Epithelial cell of prostate (primary cell): ENCODE data around the gene RPS6KB2.

Experiments used
- DNase-seq: peaks from one replicate; pipeline ENCODE4 v3.0.0-alpha.2; 2011; ENCODE audit warnings: low read depth, low spot score
- H3K27ac ChIP-seq: fragments of 450-650 bp; 2 replicates; pipeline ENCODE4 v1.5.1; 2017; ENCODE audit warnings: mild to moderate bottlenecking

Gene RPS6KB2

DNA sequence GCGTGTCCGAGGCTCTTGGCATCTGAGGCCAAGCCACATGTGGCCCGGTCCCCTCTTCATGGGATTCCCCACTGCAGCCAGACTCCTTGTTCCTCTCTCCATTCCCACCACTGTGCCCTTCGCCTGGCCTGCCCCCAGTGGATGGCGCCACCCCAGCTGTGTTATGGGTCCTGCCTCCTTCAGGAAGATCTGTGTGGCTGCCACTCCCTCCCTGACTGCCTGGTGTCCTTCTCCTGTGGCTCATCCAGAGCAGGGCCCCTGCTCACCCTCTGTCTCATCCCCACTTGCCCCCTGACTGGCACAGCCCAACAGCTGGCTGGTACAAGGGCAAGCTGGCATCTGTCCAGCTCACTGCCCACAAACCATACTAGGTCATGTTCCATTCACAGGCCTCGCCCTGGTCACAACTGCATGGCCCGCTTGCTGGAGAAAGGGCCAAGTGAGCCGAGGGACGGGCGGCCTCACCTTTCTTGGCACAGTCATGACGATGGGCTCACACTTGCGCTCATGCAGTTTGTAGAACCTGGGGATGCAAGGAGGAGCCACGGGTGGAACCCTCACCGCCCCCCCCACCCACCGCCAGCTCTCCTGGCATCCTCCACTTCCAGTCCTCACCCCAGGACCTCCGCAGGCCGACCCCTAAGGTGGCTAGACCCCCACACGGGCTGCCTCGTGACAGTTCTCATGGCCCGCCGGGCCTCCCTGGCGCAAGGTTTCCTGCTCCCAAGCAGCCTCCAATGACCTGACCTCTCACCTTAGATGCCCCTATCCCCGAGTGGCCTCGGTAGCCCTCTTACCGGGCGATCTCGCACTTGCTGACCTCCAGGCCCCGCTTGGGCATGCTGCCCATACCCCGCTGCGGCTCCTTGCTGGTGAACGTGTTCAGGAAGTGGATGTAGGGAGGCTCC, 11.3 kb downstream of the RPS6KB2 start:
- DNase-seq: no peak
- no peak overlapping the region for H3K27ac ChIP-seq

DNA sequence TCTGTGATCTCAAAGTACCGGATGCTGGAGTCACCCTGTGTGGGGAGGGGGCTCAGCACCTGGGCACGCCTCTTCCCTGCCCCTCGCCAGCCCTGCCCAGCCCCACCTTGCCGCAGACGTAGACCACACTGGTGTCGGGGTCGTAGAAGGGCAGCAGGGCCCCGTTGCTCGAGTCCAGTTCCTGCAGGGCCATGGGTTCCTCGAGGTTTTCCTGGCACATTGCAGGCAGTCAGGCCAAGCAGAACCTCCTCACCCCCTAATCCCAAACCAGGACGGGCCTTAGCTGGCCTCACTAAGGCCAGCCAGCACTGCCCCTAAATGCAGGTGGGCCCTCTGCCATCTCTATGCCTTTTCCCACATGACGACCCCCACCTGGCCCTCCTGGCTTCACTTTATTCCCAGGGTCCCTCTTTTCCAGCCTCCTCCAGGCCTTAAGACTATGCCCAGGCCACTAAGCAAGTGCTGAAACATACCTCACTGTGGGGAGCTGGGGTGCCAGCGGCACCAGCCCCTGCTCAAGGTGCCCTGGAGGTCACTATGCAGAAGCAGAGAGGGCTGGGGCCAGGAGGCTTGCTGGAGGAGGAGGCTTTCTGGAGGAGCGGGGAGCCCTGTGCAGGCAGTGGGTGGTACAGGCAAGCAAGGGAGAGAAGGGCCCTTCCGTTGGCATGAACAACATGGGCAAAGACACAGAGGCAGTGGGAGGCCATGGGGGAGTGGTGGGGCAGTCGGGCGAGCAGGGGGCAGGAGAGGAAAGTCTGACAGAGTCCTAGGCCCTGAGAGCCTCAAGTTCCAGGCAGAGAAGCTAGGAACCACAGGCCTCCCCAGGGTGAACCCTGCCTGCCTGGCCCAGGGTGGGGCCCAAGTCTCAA, 12.2 kb downstream of the RPS6KB2 start:
- no peak for DNase-seq
- H3K27ac ChIP-seq: no peak overlapping the region

DNA sequence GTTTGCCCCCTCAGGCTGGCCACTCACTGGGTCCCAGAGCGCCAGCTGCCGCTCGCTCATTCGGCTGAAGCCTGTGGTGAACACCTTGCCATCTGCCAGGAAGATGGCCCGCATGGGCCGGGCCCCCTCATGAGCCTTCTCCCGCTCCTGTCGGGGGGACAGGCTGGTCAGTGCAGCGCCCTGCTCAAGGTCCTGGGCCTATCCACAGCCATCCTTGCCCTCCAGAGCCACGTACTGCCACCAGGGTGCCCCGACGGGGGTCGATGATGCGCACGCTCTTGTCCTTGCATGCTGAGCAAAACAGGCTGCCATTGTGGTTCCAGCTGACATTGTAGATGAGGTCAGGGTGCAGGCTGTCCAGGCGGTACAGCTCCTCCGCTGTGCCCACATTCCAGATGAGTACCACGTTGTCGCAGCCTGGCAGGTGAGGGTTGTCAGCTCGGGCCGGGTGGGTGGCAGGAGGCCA, 12.8 kb downstream of the RPS6KB2 start:
- no peak for DNase-seq
- no peak overlapping the region for H3K27ac ChIP-seq

DNA sequence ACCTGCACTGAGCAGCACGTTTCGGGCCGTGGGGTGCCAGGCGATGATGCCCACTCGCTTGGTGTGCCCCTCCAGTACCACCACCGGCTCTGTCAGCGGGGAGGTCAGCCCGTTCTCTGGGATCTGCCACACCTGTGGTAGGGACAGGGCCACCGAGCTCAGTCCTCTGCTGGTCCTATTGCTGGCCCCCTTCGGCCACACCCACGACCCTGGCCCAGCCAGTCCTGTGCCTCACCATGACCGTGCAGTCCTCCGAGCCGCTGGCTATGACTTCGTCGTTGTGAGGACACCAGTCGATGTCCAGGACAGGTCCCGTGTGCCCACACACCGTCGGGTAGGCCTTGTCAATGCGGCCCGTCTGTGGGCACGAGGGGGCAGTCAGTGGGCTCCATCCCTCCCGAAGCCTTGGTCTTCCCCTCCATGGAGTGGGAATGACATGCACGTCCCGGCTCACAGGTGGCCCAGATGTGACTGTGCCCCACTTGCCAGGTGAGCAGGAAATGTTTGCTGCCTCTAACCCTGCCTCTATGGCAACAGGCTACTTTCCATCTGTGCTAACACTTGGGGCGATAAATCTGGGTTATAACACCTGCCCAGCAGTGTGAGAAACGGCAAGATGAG, 13.5 kb downstream of the RPS6KB2 start:
- no peak overlapping the region for H3K27ac ChIP-seq
- no peak for DNase-seq

DNA sequence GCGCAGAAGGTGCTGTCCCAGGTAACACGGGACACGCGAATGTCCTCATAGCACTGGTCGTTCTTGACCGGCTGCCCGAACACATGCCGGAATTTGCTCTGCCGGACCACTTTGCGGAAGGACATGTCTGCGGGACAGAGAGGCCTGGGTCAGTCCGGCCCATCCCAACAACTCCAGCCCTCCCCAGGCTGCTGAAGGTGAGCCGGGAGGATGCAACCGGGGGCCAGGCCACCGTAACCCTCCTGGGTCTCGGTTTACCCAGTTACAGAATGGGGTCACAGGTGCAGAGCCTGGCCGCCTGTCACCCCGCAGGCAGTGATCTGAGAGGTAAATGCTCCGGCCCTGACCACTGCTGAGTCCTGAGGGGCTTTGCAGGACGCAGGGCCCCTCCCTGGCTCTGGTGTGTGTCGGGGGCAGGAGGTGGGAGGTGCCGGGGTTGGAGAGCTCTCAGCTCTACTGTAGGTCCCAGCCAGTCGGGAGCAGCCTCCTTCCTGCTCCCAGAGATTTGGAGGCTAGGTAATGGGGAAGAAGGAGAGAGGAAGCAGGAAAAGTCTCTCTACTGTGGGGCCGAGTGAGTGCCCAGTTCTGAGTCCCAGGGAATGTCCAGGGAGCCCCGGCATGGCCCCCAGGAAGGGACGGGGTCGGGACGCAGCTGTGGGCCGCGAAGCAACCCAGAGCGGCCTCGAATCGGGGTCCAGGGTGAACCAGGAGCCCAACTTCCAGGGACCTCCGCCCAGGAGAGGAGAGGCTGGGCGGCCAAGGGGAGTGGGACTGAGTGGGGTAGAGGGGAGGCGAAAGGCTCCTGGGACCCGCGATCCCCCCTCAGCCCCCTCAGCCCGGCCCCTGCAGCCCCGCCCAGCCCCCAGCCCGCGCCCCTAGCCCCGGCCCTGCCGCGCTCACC, 14.5 kb downstream of the RPS6KB2 start:
- peak overlapping the region; percentile 69 for H3K27ac ChIP-seq
- DNase-seq: no peak

DNA sequence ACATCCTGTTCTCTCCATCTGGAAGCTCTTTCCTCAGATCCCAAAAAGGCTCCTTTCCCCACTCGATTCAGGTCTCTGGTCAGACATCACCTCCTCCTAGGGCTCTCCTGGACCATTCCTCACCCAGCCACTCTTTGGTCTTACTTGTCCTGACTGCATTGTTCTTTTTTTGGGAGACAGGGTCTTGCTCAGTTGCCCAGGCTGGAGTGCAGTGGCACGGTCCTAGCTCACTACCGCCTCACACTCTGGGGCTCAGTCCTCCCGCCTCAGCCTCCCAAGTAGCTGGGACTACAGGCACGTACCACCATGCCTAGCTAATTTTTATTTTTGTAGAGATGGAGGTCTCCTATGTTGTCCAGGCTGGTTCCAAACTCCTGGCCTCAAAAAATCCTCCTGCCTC, 17.2 kb downstream of the RPS6KB2 start:
- no peak for DNase-seq
- no peak overlapping the region for H3K27ac ChIP-seq

DNA sequence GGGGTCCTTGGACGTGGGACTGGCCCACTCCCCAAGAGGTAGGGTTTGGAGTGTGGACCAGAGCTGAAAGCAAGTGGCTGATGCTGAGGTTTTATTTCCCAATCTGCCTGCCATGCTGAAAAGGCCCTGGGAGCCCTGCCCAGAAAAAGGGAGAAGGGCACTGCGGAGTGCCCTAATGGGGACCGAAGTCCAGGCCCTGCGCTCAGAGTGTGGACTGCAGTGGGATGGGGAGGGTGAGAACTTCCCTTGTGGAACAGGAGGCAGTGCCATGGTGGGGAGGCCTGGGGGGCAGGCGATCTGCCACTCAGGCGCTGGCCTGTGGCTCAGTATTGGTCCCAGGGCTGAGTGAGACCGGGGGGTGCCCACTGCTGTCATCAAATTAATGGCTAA, 19.9 kb downstream of the RPS6KB2 start:
- no peak for DNase-seq
- no peak overlapping the region for H3K27ac ChIP-seq

DNA sequence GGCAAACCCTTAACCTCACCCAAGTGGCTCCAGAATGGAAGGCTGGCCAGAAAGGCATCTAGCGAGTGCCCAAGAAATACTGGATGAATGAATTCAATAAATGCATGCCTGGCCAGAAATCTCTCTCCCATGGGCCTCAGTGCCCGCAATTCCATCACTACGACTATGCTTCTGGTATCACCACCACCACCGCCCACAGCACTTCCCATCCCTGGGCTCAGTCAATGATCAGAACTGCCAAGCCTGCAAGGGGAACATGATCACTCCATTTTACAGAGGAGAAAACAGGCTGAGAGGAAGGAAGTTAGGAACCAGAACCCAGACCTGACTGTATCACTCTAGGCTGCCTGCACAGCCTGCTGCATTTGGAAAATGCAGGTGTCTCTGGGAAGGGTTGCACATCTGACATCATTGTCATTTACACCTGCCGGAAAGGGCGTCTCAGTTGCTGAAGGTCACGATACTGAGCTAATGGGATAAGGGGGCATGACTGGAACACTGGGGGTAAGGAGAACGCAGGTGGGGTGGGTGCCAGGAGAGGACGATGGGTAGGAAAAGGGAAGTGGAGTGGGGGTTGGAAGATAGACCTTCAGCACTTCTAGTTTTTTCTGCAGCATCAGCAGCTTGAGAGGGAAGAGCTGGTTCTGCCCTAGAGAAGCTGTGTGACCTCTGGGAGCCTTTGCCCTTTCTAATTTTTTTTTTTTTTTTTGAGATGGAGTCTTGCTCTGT, 21.0 kb downstream of the RPS6KB2 start:
- DNase-seq: no peak
- H3K27ac ChIP-seq: no peak overlapping the region

DNA sequence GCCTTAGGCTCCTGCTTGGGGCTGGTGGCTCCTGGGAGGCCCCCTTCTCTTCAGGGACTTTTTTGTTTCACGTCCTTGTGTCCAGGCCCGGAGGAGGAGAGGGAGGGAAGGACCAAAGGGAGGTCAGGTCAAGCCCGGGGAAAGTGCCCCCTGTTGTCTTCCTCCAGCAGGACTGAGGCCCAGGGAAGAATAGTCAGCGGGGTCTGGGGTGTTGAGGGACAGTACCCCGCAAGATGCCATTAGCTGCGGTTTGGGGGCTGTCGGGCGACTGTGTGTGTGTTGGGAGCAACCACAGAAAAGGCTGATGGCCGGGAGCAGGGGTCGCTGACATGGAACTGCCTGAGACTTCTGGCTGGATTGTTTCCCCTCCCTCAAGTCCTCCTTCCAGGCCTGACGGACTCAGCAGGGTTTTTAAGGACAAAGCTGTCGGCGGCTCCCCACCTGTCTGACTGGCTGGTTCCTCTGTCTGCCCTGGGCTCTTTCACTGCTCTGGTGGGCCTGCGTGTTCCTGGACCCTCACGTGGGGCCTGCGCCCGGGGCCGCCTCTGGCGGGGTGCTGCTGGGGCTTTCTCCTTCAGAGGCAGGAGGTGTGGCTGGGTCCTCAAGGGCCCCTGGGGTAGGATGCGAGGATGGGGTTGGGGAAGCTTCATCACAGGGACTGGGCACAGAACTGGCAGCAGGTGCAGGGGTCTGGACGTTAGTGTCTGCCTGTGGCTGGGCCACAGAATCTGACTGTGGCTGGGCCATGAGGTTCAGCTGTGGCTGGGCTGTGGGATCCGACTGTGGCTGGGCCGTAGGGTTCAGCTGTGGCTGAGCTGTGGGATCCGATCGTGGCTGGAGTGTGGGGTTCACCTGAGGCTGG, 22.7 kb downstream of the RPS6KB2 start:
- no peak overlapping the region for H3K27ac ChIP-seq
- no peak for DNase-seq

DNA sequence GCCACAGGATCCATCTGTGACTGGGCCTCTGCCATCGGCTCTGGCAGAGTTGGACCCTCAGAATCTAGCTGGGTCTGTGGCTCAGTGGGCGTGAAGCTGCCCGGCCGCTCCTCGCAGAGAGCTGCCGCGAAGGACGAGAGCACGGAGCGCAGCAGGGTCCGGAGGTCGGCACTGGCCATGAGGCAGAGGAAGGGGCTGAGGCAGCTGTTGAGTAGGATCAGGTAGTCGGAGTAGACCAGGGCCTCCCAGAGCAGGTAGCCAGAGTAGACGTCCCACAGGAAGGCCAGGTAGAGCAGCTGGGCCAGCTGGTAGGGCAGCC, 23.3 kb downstream of the RPS6KB2 start:
- no peak for DNase-seq
- H3K27ac ChIP-seq: no peak overlapping the region

DNA sequence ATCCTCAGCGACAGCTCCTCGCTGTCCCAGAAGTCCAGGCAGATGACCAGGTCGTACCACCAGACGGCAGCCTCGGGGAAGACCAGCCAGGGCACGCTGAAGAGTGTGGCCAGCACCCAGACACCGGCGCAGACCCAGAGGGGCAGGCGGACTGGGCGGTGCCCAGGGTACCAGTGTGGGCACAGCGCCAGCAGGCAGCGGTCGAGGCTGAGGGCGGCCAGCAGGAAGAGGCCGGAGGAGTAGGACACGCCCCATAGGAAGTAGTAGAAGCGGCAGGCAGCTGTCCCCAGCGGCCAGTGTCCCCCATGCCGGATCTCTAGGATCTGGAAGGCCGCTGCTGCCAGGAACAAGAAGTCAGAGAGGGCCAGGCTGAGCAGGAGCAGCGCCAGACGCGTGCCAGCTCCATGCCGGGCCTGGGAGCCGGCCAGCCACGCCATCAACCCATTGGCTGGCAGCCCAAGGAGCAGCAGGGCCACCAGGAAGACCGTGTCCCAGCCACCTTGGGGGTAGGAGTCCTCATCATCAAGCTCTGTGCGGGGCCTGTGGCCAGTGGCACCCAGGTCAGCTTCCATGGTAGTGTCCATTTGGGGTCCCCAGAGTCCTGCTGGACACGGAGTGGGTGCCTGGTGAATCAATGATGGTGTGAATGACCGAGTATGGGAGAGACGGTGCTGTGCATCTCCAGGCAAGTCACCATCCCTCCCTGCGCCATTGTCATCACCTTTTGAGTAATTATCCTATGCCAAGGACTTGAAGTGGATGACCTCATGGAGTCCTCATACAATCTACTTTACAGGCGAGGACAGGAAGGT, 24.1 kb downstream of the RPS6KB2 start, which contains the start of gene GPR152:
Gene GPR152 (minus strand): TSS at position 589 of the 812 bp plus-strand sequence. CDS start 5 bp downstream, at position 584.
- H3K27ac ChIP-seq: no peak within 1 kb of the TSS
- DNase-seq: no peak

DNA sequence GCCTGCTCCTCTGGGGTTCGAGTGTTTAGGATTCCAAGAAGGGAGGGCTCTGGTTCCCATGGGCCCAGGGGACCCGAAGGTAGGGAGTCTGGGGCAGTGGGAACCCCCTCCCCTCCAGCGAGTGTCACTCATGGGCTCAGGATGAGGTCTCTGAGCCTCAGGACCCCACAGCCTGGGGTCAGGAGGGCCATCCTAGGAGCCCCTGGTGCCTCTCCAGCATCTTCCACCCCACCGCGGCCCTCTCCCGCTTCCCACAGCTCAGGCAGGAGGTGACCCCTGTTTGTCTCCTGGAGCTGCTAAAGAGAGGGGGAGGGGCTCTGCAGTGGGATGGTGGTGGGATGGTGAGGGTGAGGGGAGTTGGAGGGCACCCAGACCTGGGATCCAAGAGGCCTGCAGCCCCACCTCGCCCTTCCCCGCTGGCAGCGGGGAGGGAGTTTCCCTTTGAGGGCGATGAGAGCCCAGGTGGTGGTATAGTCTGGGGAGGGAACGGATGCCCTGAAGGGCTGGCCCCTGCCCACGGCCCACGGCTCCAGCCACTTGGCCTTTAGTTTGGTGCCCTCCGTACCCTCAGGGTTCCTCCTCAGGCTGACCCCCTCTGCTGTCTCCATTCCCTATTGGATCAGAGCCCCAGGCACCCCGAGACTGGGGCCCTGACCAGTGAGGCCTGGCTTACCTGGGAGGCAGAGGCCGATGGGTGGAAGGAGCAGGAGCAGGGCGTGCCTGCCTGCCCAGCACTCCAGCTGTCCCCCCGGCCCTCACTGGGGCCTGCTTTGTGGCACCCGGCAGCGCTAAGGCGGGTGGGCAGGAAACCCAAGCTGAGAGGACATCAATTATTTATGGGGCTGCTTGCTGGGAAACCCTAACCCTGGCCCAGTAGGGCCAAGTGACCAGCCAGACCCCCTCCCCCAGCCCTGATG, 25.8 kb downstream of the RPS6KB2 start:
- H3K27ac ChIP-seq: no peak overlapping the region
- no peak for DNase-seq

DNA sequence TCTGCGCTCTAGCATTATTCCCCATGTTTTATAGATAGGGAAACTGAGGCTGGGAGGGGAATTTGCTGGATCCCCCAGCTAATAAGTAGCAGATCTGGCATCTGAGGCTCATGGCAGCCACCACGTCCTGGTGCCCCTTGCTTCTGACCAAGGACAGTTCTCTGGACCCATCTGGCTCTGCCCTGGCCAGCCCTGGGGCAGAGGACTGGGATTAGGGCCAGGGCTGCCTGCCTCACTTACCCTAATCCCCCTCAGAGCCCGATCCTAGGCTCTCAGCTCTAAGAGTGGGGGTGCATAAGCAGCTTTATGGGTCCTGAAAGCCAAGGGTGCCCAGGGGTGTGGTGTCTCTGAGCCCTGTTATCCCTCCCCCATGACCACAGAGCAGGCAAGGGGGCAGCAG, 26.8 kb downstream of the RPS6KB2 start, which contains the start of gene CABP4:
Gene CABP4 (plus strand): TSS at position 301 of the 400 bp plus-strand sequence. CDS start 70 bp downstream, at position 371.
- H3K27ac ChIP-seq: no peak within 1 kb of the TSS
- DNase-seq: no peak

DNA sequence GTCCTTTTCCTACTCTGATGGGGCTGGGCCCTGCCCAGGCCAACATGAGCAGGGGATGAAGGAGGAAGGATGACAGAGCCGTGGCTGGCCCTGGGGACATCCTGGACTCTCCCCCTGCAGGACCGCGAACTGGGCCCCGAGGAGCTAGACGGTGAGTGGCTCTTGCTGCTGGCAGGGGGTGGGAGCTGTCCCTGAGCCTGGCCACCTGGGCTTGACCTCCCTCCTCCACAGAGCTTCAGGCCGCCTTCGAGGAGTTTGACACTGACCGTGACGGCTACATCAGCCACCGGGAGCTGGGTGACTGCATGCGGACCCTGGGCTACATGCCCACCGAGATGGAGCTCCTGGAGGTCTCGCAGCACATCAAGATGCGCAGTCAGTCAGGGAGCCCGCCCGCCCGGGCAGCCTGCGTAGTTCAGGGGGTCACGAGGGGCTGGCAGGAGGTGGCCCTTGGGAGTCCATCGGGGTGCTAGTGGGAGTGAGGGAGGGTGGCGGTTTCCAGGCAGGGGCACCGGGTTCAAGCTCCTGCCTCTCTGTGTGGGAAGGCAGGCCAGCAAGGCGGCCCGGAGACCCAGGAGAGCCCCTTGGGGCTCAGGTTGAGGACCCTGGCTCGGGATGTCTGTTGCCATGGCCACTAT, 27.9 kb downstream of the RPS6KB2 start:
- DNase-seq: no peak
- no peak overlapping the region for H3K27ac ChIP-seq

DNA sequence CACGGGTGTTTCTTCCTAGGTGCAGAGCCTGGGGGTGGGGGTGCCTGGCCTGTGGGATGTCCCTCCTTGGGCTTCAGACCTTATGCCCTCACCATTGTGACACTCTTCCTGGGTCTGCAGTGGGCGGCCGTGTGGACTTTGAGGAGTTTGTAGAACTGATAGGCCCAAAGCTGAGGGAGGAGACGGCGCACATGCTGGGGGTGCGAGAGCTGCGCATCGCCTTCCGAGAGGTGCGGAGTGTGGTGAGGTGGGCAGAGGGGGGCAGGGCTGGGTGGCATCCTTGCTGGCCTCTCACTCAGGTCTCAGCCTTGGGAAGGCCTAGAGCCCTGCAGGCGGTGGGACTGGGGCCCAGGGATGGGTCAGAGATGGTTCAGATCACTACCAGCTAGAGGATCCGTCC, 29.2 kb downstream of the RPS6KB2 start:
- H3K27ac ChIP-seq: no peak overlapping the region
- DNase-seq: no peak

DNA sequence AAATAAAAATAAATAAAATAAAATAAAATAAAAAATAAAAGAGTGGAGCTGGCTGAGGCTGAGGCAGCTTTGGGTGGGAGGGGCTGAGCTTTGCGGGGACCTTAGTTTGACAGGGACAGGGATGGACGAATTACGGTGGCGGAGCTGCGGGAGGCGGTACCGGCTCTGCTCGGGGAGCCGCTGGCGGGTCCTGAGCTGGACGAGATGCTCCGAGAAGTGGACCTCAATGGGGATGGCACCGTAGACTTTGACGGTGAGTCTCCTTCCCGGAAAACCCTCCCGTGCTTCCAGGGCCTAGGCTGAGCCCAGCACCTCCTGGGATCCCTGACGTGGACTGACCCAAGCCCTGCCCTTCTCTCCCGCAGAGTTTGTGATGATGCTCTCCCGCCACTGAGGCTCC, 30.0 kb downstream of the RPS6KB2 start:
- no peak for DNase-seq
- no peak overlapping the region for H3K27ac ChIP-seq
